Neuronal stem cell (in vitro differentiated cells): ENCODE measurements around the gene RSPO4. TPM values are rescaled to one million over a fixed set of nuclear protein-coding genes. Genes with fewer than 3 reads are reported as not detected.

Source experiments
- DNase-seq: peaks from one replicate; pipeline ENCODE4 v3.0.0-alpha.2; 2013; ENCODE audit warnings: low spot score
- H2AFZ ChIP-seq: one replicate; pipeline ENCODE4 v1.6.1; 2013; ENCODE audit warnings: mild to moderate bottlenecking, low read length, inconsistent platforms
- H2AK5ac ChIP-seq: 2 replicates; pipeline ENCODE4 v1.6.1; 2013; ENCODE audit warnings: low read depth, mild to moderate bottlenecking, inconsistent platforms, low read length, moderate library complexity, mixed read lengths
- H2BK120ac ChIP-seq: 2 replicates; pipeline ENCODE4 v1.6.1; 2013; ENCODE audit warnings: low read depth, mild to moderate bottlenecking, inconsistent platforms, low read length, moderate library complexity, mixed read lengths
- H2BK12ac ChIP-seq: one replicate; pipeline ENCODE4 v1.6.1; 2013; ENCODE audit warnings: low read length, inconsistent platforms
- H2BK15ac ChIP-seq: 2 replicates; pipeline ENCODE4 v1.6.1; 2013; ENCODE audit warnings: mild to moderate bottlenecking, low read length, inconsistent platforms, mixed read lengths
- H2BK5ac ChIP-seq: one replicate; pipeline ENCODE4 v1.6.1; 2013; ENCODE audit warnings: inconsistent platforms, mild to moderate bottlenecking, low read length, moderate library complexity
- H3K14ac ChIP-seq: one replicate; pipeline ENCODE4 v1.6.1; 2013; ENCODE audit warnings: low read length, inconsistent platforms
- H3K18ac ChIP-seq: 2 replicates; pipeline ENCODE4 v1.6.1; 2013; ENCODE audit warnings: low read length, inconsistent platforms
- H3K23ac ChIP-seq: 2 replicates; pipeline ENCODE4 v1.6.1; 2013; ENCODE audit warnings: low read depth, mild to moderate bottlenecking, mixed read lengths, low read length, inconsistent platforms; ENCODE audit not compliant: poor library complexity
- H3K27ac ChIP-seq: replicated peaks from 3 replicates; pipeline ENCODE4 v1.5.1; 2013; ENCODE audit warnings: low read length, inconsistent platforms
- H3K27me3 ChIP-seq, 3 experiments: 2 replicates each; pipeline ENCODE4 v1.6.1; 2013; ENCODE audit warnings: low read length in 3 of 3, mild to moderate bottlenecking in 2 of 3, inconsistent platforms in 1 of 3, low read depth in 1 of 3, mixed read lengths in 1 of 3, moderate library complexity in 1 of 3; ENCODE audit not compliant: control insufficient read depth in 3 of 3, insufficient read depth in 3 of 3
- H3K36me3 ChIP-seq, 2 donors: replicated peaks in 1 of 2; 2 replicates each; pipeline ENCODE4 v1.6.1; 2013; ENCODE audit warnings: low read length in 2 of 2; ENCODE audit not compliant: control insufficient read depth in 2 of 2, insufficient read depth in 2 of 2
- H3K4ac ChIP-seq: 2 replicates; pipeline ENCODE4 v1.6.1; 2013; ENCODE audit warnings: inconsistent platforms, mild to moderate bottlenecking, low read length, moderate library complexity
- H3K4me1 ChIP-seq, 2 donors: 1 replicate in 1 of 2; 2 replicates in 1 of 2; pipeline ENCODE4 v1.6.1; 2013; ENCODE audit warnings: low read length in 2 of 2, low read depth in 1 of 2; ENCODE audit not compliant: control insufficient read depth in 2 of 2, insufficient read depth in 1 of 2
- H3K4me2 ChIP-seq: one replicate; pipeline ENCODE4 v1.6.1; 2013; ENCODE audit warnings: mild to moderate bottlenecking, low read length, inconsistent platforms; ENCODE audit not compliant: insufficient read depth, poor library complexity, severe bottlenecking
- H3K4me3 ChIP-seq, 2 donors: 2 replicates each; pipeline ENCODE4 v1.5.1; 2013; ENCODE audit warnings: low read length in 2 of 2, mild to moderate bottlenecking in 2 of 2, inconsistent platforms in 1 of 2, moderate library complexity in 1 of 2
- H3K79me1 ChIP-seq: one replicate; pipeline ENCODE4 v1.6.1; 2013; ENCODE audit warnings: low read depth, mild to moderate bottlenecking, inconsistent platforms, low read length, moderate library complexity
- H3K9ac ChIP-seq: one replicate; pipeline ENCODE4 v1.6.1; 2013; ENCODE audit warnings: mild to moderate bottlenecking, low read depth, low read length, inconsistent platforms; ENCODE audit not compliant: poor library complexity
- H3K9me3 ChIP-seq, 2 donors: replicated peaks in 1 of 2; 2 replicates each; pipeline versions ENCODE3 to v1.6.1; 2013; ENCODE audit warnings: low read length in 2 of 2, mild to moderate bottlenecking in 2 of 2, inconsistent platforms in 1 of 2, low read depth in 1 of 2, mixed read lengths in 1 of 2, moderate library complexity in 1 of 2; ENCODE audit not compliant: control insufficient read depth in 2 of 2, insufficient read depth in 1 of 2
- H4K8ac ChIP-seq: one replicate; pipeline ENCODE4 v1.6.1; 2013; ENCODE audit warnings: low read depth, mild to moderate bottlenecking, inconsistent platforms, low read length, moderate library complexity
- H4K91ac ChIP-seq: one replicate; pipeline ENCODE4 v1.6.1; 2013; ENCODE audit warnings: low read length, low read depth, mild to moderate bottlenecking, inconsistent platforms; ENCODE audit not compliant: poor library complexity
- WGBS, 2 donors: extraction: QIAGEN DNeasy Blood & Tissue Kit; methylation state at CpG; one replicate each; pipeline ENCODE4 v1.1.7; 2013; ENCODE audit warnings: missing lambda C conversion rate in 2 of 2, mixed read lengths in 1 of 2; ENCODE audit not compliant: insufficient read length in 2 of 2, insufficient replicate concordance in 1 of 2; ENCODE audit errors: extremely low coverage in 2 of 2; 5-methylcytosine and 5-hydroxymethylcytosine counted together
- polyA plus RNA-seq, 2 experiments: library from polyadenylated mRNA; stranded (reverse); fragments of 200-250 nt; gene quantifications; one replicate each; pipeline ENCODE4 v1.2.3, GENCODE V29; 2013

RSPO4 gene
- 0.98 TPM for polyA plus RNA-seq (2013, experiment 1 of 2)
- polyA plus RNA-seq (2013, experiment 2 of 2) = 0.90 TPM

- no CpG with 5 or more reads among the region's 88 CpGs for WGBS, 2 donors
- no peak within 1 kb of the TSS for H3K27ac ChIP-seq
- DNase-seq = no peak
These were observed at the start of gene RSPO4 for GRCh38 chr20:1001911-1002681. Gene RSPO4, minus strand, starts transcription at chr20:1002311. Its CDS starts 147 bp downstream, at chr20:1002164.

GRCh38 chr20:1050440-1050839 is 48.3 kb upstream of the RSPO4 start:
- Histone ChIP-seq H4K91ac (no peak overlapping the region), H3K36me3 (no peaks in the 10 kb centered on the region), H2BK120ac (no peak overlapping the region), H3K79me1 (no peaks in the 10 kb centered on the region), H3K4me2 (no peak overlapping the region), H3K4me1 (peaks cover 0 to 3% of the 10 kb centered on the region in 2 donors), H2BK15ac (no peak overlapping the region), H2AK5ac (no peak overlapping the region), H3K9ac (no peak overlapping the region), H3K14ac (no peak overlapping the region), H3K9me3 (no peaks in the 10 kb centered on the region), H3K4me3 (no peak overlapping the region), H3K27me3 (no peaks in the 10 kb centered on the region), H3K4ac (no peak overlapping the region), H4K8ac (no peak overlapping the region), H2BK5ac (no peak overlapping the region), H3K18ac (no peak overlapping the region), H2BK12ac (no peak overlapping the region), H3K23ac (no peak overlapping the region), H2AFZ (no peak overlapping the region), H3K27ac (no peak overlapping the region)
- no peak for DNase-seq
- WGBS, 2 donors = no CpG with 5 or more reads among the region's 6 CpGs

More at GRCh38 chr20:1001911-1002681, at the start of gene RSPO4:
- Histone ChIP-seq H3K23ac (no peak within 1 kb of the TSS), H3K4me2 (peak within 1 kb of the TSS; percentile 70), H3K18ac (peak within 1 kb of the TSS; percentile 89), H3K9me3 (no peaks in the 10 kb centered on the region), H2BK15ac (no peak within 1 kb of the TSS), H3K27me3 (peaks cover 6 to 65% (median 25%) of the 10 kb centered on the region in 3 experiments), H3K4me1 (peaks cover 0 to 3% of the 10 kb centered on the region in 2 donors), H2BK5ac (no peak within 1 kb of the TSS), H2AFZ (peak within 1 kb of the TSS; percentile 82), H3K79me1 (no peaks in the 10 kb centered on the region), H3K14ac (no peak within 1 kb of the TSS), H3K9ac (peak within 1 kb of the TSS; percentile 50), H3K4me3 (peak within 1 kb of the TSS; percentile 4 to 69), H2AK5ac (no peak within 1 kb of the TSS), H3K4ac (no peak within 1 kb of the TSS), H2BK12ac (no peak within 1 kb of the TSS), H4K91ac (no peak within 1 kb of the TSS), H4K8ac (peak within 1 kb of the TSS; percentile 52), H2BK120ac (no peak within 1 kb of the TSS), H3K36me3 (no peaks in the 10 kb centered on the region)

GRCh38 chr20:1045860-1046418 is 43.8 kb upstream of the RSPO4 start:
- DNase-seq = no peak
- Histone ChIP-seq H2BK12ac (peak overlapping the region; percentile 7), H3K9me3 (no peaks in the 10 kb centered on the region), H4K91ac (no peak overlapping the region), H3K4me3 (peak overlapping the region in 1 of 2 donors; percentile 10), H3K4ac (no peak overlapping the region), H3K9ac (no peak overlapping the region), H3K18ac (no peak overlapping the region), H2BK15ac (no peak overlapping the region), H3K27me3 (no peaks in the 10 kb centered on the region), H3K23ac (no peak overlapping the region), H3K4me2 (no peak overlapping the region), H3K79me1 (no peaks in the 10 kb centered on the region), H2BK120ac (no peak overlapping the region), H2BK5ac (no peak overlapping the region), H3K14ac (no peak overlapping the region), H2AK5ac (no peak overlapping the region), H4K8ac (no peak overlapping the region), H3K27ac (no peak overlapping the region), H3K36me3 (no peaks in the 10 kb centered on the region), H3K4me1 (peaks cover 0 to 12% of the 10 kb centered on the region in 2 donors), H2AFZ (no peak overlapping the region)
- WGBS, 2 donors = no CpG with 5 or more reads among the region's 3 CpGs

GRCh38 chr20:1041845-1042390 is 39.8 kb upstream of the RSPO4 start:
- Histone ChIP-seq H2BK15ac (no peak overlapping the region), H3K79me1 (no peaks in the 10 kb centered on the region), H3K18ac (no peak overlapping the region), H2AFZ (no peak overlapping the region), H3K23ac (no peak overlapping the region), H3K4me2 (no peak overlapping the region), H2BK120ac (no peak overlapping the region), H2BK12ac (no peak overlapping the region), H4K8ac (no peak overlapping the region), H3K14ac (no peak overlapping the region), H3K4ac (no peak overlapping the region), H3K27me3 (no peaks in the 10 kb centered on the region), H3K36me3 (no peaks in the 10 kb centered on the region), H4K91ac (no peak overlapping the region), H2BK5ac (no peak overlapping the region), H3K4me3 (no peak overlapping the region), H3K9ac (no peak overlapping the region), H2AK5ac (no peak overlapping the region), H3K27ac (no peak overlapping the region), H3K4me1 (peaks cover 0 to 12% of the 10 kb centered on the region in 2 donors), H3K9me3 (no peaks in the 10 kb centered on the region)
- no peak for DNase-seq
- no CpG with 5 or more reads among the region's 7 CpGs for WGBS, 2 donors
